CD14-positive monocyte (primary cell): ENCODE measurements around the gene ITGB2. TPM values are rescaled to one million over a fixed set of nuclear protein-coding genes. Genes with fewer than 3 reads are reported as not detected.
A peak's percentile ranks its signal among the peaks of the same experiment; 100 is the strongest.

Experiments used
- DNase-seq, 3 donors: peaks; one replicate each; pipeline ENCODE4 v3.0.0-alpha.2; 2011 to 2022
- H2AFZ ChIP-seq: 2 replicates; pipeline ENCODE4 v1.6.0; 2012; ENCODE audit warnings: mild to moderate bottlenecking, low read depth, low read length, inconsistent platforms; ENCODE audit not compliant: insufficient read depth, poor library complexity, severe bottlenecking
- H3K27ac ChIP-seq, 2 donors: 1 replicate in 1 of 2; 2 replicates in 1 of 2; pipeline ENCODE4 v1.5.1; 2012 to 2013; ENCODE audit warnings: low read length in 2 of 2, control low read depth in 1 of 2, inconsistent platforms in 1 of 2, low read depth in 1 of 2, mild to moderate bottlenecking in 1 of 2
- H3K27me3 ChIP-seq, 2 donors: one replicate each; pipeline versions ENCODE4 v1.6.0 to v1.6.1; 2011 to 2013; ENCODE audit warnings: low read length in 2 of 2; ENCODE audit not compliant: control insufficient read depth in 2 of 2, insufficient read depth in 2 of 2
- H3K36me3 ChIP-seq, 2 donors: replicated peaks in 1 of 2; 1 replicate in 1 of 2; 2 replicates in 1 of 2; pipeline versions ENCODE4 v1.5.1 to v1.6.1; 2012 to 2013; ENCODE audit warnings: low read length in 2 of 2, control low read depth in 1 of 2, inconsistent platforms in 1 of 2, mild to moderate bottlenecking in 1 of 2; ENCODE audit not compliant: insufficient read depth in 2 of 2, control insufficient read depth in 1 of 2
- H3K4me1 ChIP-seq, 2 donors: 1 replicate in 1 of 2; 2 replicates in 1 of 2; pipeline versions ENCODE4 v1.5.1 to v1.6.1; 2012 to 2013; ENCODE audit warnings: low read length in 2 of 2, control low read depth in 1 of 2, inconsistent platforms in 1 of 2, mild to moderate bottlenecking in 1 of 2, moderate library complexity in 1 of 2; ENCODE audit not compliant: insufficient read depth in 2 of 2, control insufficient read depth in 1 of 2
- H3K4me2 ChIP-seq: replicated peaks from 2 replicates; pipeline ENCODE3; 2012; ENCODE audit warnings: low read length, moderate library complexity, mild to moderate bottlenecking; ENCODE audit not compliant: poor library complexity, severe bottlenecking; ENCODE audit errors: extremely low read depth
- H3K4me3 ChIP-seq, 3 experiments: fragments of 200-600 bp in 1 of 3; sonication (generic) in 1 of 3; replicated peaks in 1 of 3; 1 replicate in 2 of 3; 2 replicates in 1 of 3; pipeline ENCODE4 v1.5.1; 2011 to 2013; ENCODE audit warnings: low read length in 3 of 3, mild to moderate bottlenecking in 3 of 3, control low read depth in 2 of 3, low read depth in 2 of 3, inconsistent platforms in 1 of 3, moderate library complexity in 1 of 3
- H3K79me2 ChIP-seq: 2 replicates; pipeline ENCODE4 v1.6.0; 2012; ENCODE audit warnings: mild to moderate bottlenecking, control low read depth, inconsistent platforms, low read length, moderate library complexity; ENCODE audit not compliant: insufficient read depth
- H3K9ac ChIP-seq: 2 replicates; pipeline ENCODE4 v1.6.0; 2017; ENCODE audit warnings: low read length, mild to moderate bottlenecking; ENCODE audit not compliant: insufficient read depth, poor library complexity, severe bottlenecking
- H3K9me3 ChIP-seq, 2 donors: replicated peaks in 1 of 2; 1 replicate in 1 of 2; 2 replicates in 1 of 2; pipeline versions ENCODE4 v1.5.1 to v1.6.1; 2012 to 2013; ENCODE audit warnings: low read length in 2 of 2, control low read depth in 1 of 2; ENCODE audit not compliant: control insufficient read depth in 1 of 2, insufficient read depth in 1 of 2
- H4K20me1 ChIP-seq: 2 replicates; pipeline ENCODE4 v1.6.0; 2012; ENCODE audit warnings: mild to moderate bottlenecking, low read length, control low read depth, moderate library complexity; ENCODE audit not compliant: insufficient read depth
- H3K27ac Mint-ChIP-seq, 7 donors: one replicate each; pipeline ENCODE4 v1.8.0; 2020; ENCODE audit warnings: mild to moderate bottlenecking in 7 of 7, mixed read lengths in 7 of 7, moderate library complexity in 6 of 7, inconsistent platforms in 2 of 7
- H3K27me3 Mint-ChIP-seq, 3 donors: one replicate each; pipeline ENCODE4 v1.8.0; 2021 to 2022; ENCODE audit warnings: low read depth in 3 of 3, mild to moderate bottlenecking in 3 of 3, mixed read lengths in 3 of 3, moderate library complexity in 3 of 3, inconsistent platforms in 1 of 3
- H3K36me3 Mint-ChIP-seq, 2 donors: one replicate each; pipeline ENCODE4 v1.8.0; 2020; ENCODE audit warnings: mixed read lengths in 2 of 2, inconsistent platforms in 1 of 2, mild to moderate bottlenecking in 1 of 2
- H3K4me1 Mint-ChIP-seq: one replicate; pipeline ENCODE4 v1.8.0; 2020; ENCODE audit warnings: mild to moderate bottlenecking, mixed read lengths
- H3K4me3 Mint-ChIP-seq, 2 donors: one replicate each; pipeline ENCODE4 v1.8.0; 2020; ENCODE audit warnings: mild to moderate bottlenecking in 2 of 2, mixed read lengths in 2 of 2, moderate library complexity in 1 of 2
- H3K9me3 Mint-ChIP-seq, 7 donors: one replicate each; pipeline ENCODE4 v1.8.0; 2020 to 2022; ENCODE audit warnings: mixed read lengths in 7 of 7, mild to moderate bottlenecking in 6 of 7, moderate library complexity in 6 of 7, inconsistent platforms in 2 of 7
- CTCF ChIP-seq: fragments of 200-600 bp; IDR thresholded peaks from one replicate; pipeline ENCODE4 v1.8.0; 2022; ENCODE audit warnings: antibody characterized with exemption, mild to moderate bottlenecking
- WGBS: methylation state at CpG from one replicate; pipeline ENCODE4 v1.1.5; 2013; ENCODE audit warnings: missing lambda C conversion rate; ENCODE audit not compliant: insufficient coverage; 5-methylcytosine and 5-hydroxymethylcytosine counted together
- intact Hi-C, 2 donors: fragments of 100-400 bp; cut with micrococcal nuclease; formaldehyde crosslinking; loops; one replicate each; pipeline versions ENCODE4 v1.15.0 to v1.15.1; 2023
- polyA plus RNA-seq, 3 donors: library from polyadenylated mRNA; depleted of rRNA in 1 of 3; unstranded in 2 of 3; stranded (reverse) in 1 of 3; fragments of 300-500 nt in 2 of 3; fragments of >200 nt in 1 of 3; fragmentation: Illumina TruSeq in 2 of 3; gene quantifications; 1 replicate in 2 of 3; 2 replicates in 1 of 3; pipeline ENCODE4 v1.2.3, GENCODE V29; 2012 to 2021

The ITGB2 gene
- polyA plus RNA-seq, 3 donors, result 1,470 to 1,628 (median 1,602) TPM

DNA sequence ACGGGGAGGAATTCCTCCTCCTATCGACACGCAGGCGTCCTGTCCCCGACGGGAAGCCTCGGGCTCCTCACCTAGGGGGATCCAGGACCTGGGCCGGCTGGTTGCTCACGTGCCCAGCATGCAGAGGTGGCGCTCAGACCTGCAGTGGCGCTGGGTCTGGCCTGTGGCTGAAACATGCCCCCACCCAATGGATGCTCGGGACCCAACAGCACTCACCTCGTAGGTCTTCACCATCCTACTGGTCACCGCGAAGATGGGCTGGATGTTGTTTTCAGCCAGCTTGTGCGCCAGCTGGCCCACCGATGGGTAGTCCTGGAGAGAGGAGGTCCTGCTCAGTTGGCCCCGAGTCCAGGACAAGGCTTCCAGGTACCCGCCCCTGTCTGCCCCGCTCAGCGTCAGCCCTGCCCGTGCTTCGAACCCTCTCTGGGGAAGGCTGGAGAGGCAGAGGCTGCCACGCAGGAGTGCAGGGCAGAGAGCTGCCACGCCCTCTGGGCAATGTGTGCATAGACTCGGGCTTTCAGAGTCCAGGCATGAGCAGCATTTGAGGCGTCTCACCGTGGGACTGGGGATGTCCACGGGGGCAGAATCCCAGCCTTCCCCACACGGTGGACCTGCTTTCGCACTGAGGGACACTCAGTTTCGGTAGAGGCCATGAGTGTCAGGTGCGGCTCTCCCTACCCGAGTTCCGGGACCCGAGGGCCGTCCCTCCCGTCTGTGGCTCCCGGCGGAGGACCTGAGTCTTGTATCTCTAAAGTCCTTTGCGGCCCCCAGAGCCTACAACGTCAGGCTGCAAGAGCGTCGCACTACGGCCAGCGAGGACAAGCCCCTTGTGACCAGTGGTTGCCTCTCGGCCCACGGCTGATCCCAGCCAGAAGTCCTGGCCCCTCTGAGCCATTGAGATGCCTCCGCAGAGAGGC, 21.6 kb downstream of the ITGB2 start:
- peaks cover 40 to 68% of the 10 kb centered on the region in 2 donors for H3K4me1 ChIP-seq
- no peaks in the 10 kb centered on the region for H3K27me3 Mint-ChIP-seq
- H3K9me3 ChIP-seq, result no peaks in the 10 kb centered on the region
- intact Hi-C loops, result no loop called here
- H2AFZ ChIP-seq, result no peak overlapping the region
- H3K36me3 ChIP-seq, result peaks cover 98 to 99% of the 10 kb centered on the region in 2 donors
- H4K20me1 ChIP-seq, result peaks cover 99% of the 10 kb centered on the region
- H3K4me3 ChIP-seq, result no peak overlapping the region
- peaks cover 34% of the 10 kb centered on the region for H3K4me1 Mint-ChIP-seq
- no peak overlapping the region for H3K4me2 ChIP-seq
- 91% methylated on average over 47 of the region's 49 CpGs for WGBS
- no peak for TF ChIP-seq CTCF
- DNase-seq, result no peak
- H3K36me3 Mint-ChIP-seq, result peaks cover 75 to 99% of the 10 kb centered on the region in 2 donors
- H3K27ac ChIP-seq, result peak overlapping the region; percentile 23 to 39
- no peak overlapping the region for H3K9ac ChIP-seq
- no peaks in the 10 kb centered on the region for H3K27me3 ChIP-seq
- peaks cover 0 to 3% (median 0%) of the 10 kb centered on the region in 7 donors for H3K9me3 Mint-ChIP-seq
- no peak overlapping the region for H3K4me3 Mint-ChIP-seq
- H3K27ac Mint-ChIP-seq, result peak overlapping the region in 3 of 7 donors; percentile 54 to 86 (median 55)
- H3K79me2 ChIP-seq, result peaks cover 86% of the 10 kb centered on the region

DNA sequence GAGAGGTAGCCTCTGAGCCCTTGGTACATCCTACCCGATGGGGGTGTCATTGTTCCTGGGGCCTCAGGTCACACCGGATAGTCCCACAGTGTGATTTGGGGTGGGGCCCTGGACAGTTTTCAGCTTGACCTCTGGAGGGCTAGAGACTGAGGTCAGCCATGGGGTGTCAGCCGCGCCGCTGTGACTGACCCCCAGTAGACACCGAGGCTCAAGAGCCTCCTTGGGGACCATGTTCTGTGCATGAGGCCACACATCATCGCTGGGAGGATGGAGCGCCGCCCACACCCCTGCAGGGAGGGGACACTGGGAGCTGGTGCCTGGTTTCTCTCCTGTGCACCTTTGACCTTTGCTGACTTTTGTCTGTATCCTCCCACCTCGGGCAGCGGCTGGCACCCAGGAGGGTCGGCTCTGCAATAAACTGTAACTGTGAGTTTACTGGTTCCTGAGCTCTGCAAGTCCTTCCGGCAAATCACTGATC, 22.6 kb downstream of the ITGB2 start:
- WGBS, result 91% methylated on average over 9 of the region's 13 CpGs
- peaks cover 72 to 99% of the 10 kb centered on the region in 2 donors for H3K36me3 Mint-ChIP-seq
- H3K9me3 Mint-ChIP-seq, result peaks cover 0 to 3% (median 0%) of the 10 kb centered on the region in 7 donors
- DNase-seq, result no peak
- peaks cover 98 to 99% of the 10 kb centered on the region in 2 donors for H3K36me3 ChIP-seq
- no peaks in the 10 kb centered on the region for H3K9me3 ChIP-seq
- no peak overlapping the region for H3K9ac ChIP-seq
- no peak overlapping the region for H3K4me3 ChIP-seq
- no peak for TF ChIP-seq CTCF
- no peak overlapping the region for H3K4me3 Mint-ChIP-seq
- H3K27ac ChIP-seq, result peak overlapping the region; percentile 35 to 58
- H3K27me3 Mint-ChIP-seq, result no peaks in the 10 kb centered on the region
- intact Hi-C loops, result no loop called here
- H2AFZ ChIP-seq, result no peak overlapping the region
- peak overlapping the region in 6 of 7 donors; percentile 47 to 86 (median 66) for H3K27ac Mint-ChIP-seq
- peaks cover 87% of the 10 kb centered on the region for H3K79me2 ChIP-seq
- H3K4me2 ChIP-seq, result no peak overlapping the region
- peaks cover 99% of the 10 kb centered on the region for H4K20me1 ChIP-seq
- peaks cover 29 to 67% of the 10 kb centered on the region in 2 donors for H3K4me1 ChIP-seq
- H3K27me3 ChIP-seq, result no peaks in the 10 kb centered on the region
- H3K4me1 Mint-ChIP-seq, result peaks cover 30% of the 10 kb centered on the region
